ENCODE data around the gene XKRX. TPM values are rescaled to one million over a fixed set of nuclear protein-coding genes. Genes with fewer than 3 reads are reported as not detected.

XKRX gene
- total RNA-seq, 4 donors from 2014 or later = 2.3 to 4.4 (median 3.6) TPM

DNA sequence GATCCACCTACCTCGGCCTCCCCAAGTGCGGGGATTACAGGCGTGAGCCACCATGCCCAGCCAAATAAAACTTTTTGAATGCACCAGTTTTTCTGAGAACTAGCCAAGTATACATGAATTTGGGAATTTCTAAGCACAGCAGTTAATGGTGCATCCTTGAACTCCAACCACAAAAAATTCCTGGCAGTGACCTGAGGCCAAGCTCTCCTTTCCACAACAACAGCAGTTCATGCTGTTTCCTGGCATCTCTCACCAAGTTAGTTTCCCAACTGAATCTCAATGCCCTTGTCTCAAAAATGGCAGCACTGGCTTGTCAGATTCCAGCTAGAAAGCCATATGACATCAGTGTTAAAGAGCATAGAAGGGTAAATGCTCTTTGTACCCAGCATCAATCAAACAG, 15.9 kb upstream of the XKRX start:
- Histone ChIP-seq H3K9me3 (no peaks in the 10 kb centered on the region), H3K27me3 (no peaks in the 10 kb centered on the region), H3K4me3 (no peak overlapping the region), H3K36me3 (no peaks in the 10 kb centered on the region), H3K4me1 (no peaks in the 10 kb centered on the region), H3K27ac (no peak overlapping the region)
- intact Hi-C loops (cut with DNase I) = no loop called here
- WGBS, 2 donors = 95% methylated on average over 3 of the region's 3 CpGs; no CpG with 5 or more reads in 1 of the 2 donors
- DNase-seq = no peak
- TF ChIP-seq, protein P1, sequence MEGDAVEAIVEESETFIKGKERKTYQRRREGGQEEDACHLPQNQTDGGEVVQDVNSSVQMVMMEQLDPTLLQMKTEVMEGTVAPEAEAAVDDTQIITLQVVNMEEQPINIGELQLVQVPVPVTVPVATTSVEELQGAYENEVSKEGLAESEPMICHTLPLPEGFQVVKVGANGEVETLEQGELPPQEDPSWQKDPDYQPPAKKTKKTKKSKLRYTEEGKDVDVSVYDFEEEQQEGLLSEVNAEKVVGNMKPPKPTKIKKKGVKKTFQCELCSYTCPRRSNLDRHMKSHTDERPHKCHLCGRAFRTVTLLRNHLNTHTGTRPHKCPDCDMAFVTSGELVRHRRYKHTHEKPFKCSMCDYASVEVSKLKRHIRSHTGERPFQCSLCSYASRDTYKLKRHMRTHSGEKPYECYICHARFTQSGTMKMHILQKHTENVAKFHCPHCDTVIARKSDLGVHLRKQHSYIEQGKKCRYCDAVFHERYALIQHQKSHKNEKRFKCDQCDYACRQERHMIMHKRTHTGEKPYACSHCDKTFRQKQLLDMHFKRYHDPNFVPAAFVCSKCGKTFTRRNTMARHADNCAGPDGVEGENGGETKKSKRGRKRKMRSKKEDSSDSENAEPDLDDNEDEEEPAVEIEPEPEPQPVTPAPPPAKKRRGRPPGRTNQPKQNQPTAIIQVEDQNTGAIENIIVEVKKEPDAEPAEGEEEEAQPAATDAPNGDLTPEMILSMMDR (IDR thresholded peaks at IDR 0.05) = no peak
- TF ChIP-seq POLR2A (IDR thresholded peaks at IDR 0.05) = no peak

DNA sequence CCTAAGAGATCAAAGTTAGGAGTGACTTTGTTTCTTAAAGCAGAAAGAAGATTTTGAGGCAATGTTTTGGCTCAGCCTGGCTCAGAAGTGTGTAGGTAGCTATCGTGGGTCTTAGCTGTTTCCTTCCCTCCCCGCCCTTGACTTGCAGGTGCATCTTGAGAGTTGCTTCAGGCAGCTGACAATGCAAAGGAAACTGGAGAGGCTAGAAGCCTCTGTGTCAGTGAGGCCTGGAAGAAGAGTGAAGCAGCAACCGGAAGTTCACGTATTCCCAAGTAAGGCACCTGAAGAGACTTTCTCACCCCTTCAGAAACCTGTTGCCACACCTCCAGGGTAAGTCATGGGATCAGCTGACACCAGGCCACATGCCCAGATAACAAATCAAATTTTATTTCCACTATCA, 10.6 kb upstream of the XKRX start:
- intact Hi-C loops (cut with DNase I) = no loop called here

DNA sequence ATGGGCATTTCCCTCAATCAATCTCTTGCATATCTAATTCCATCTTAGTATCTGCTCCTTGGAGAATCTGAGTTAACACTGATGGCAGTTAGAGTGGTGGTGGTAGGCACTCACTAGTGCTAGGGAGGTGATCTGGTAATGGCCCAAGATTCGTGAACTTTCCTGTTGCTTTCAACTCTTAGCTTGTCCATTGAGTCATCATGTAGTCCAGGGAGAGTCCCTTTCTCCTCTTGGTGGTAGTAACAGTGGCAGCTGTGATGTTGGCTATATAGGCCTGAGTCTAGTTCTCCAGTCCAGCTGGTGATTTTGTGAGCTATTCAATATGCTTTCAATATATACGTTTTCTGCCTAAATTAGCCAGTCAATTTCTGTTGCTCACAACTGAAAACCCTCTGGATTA, 7.0 kb upstream of the XKRX start:
- no peak for DNase-seq
- no peak for TF ChIP-seq POLR2A (IDR thresholded peaks at IDR 0.05)
- TF ChIP-seq, protein P1 (IDR thresholded peaks at IDR 0.05) = no peak
- intact Hi-C loops (cut with DNase I) = no loop called here
- H3K36me3 ChIP-seq = no peaks in the 10 kb centered on the region
- no peaks in the 10 kb centered on the region for H3K9me3 ChIP-seq
- H3K27me3 ChIP-seq = no peaks in the 10 kb centered on the region
- WGBS, 2 donors = 71 to 90% methylated on average over 2 of the region's 2 CpGs
- H3K27ac ChIP-seq = no peak overlapping the region
- H3K4me3 ChIP-seq = no peak overlapping the region
- H3K4me1 ChIP-seq = no peaks in the 10 kb centered on the region

More for the DNA sequence above, 10.6 kb upstream of the XKRX start:
- no peaks in the 10 kb centered on the region for H3K36me3 ChIP-seq
- WGBS, 2 donors = 0 to 55% methylated on average over 1 to 4 of the region's 4 CpGs
- H3K4me1 ChIP-seq = no peaks in the 10 kb centered on the region
- no peaks in the 10 kb centered on the region for H3K9me3 ChIP-seq
- H3K4me3 ChIP-seq = no peak overlapping the region
- no peaks in the 10 kb centered on the region for H3K27me3 ChIP-seq
- TF ChIP-seq POLR2A (IDR thresholded peaks at IDR 0.05) = no peak
- TF ChIP-seq, protein P1 (IDR thresholded peaks at IDR 0.05) = no peak
- no peak for DNase-seq
- no peak overlapping the region for H3K27ac ChIP-seq

DNA sequence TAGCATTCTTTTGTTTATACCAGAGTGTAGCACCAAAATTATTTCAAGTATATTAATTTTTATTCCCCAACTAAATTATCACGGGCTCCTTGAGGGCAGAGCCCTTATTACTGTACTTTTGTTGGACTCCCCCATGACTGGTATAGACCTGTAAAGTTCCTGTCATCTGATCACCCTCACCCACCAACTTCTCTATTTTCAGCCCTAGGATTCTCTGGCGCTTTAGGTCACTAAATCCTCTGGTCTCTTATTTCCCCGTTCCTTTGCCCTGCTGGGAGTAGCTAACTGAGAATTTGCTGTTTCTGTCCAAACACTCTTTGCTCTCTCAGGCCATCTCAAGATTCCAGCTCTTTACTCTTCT, 3.2 kb upstream of the XKRX start:
- peaks cover 0 to 6% (median 0%) of the 10 kb centered on the region in 3 donors for H3K4me1 ChIP-seq
- H3K4me3 ChIP-seq = no peak overlapping the region
- H3K27ac ChIP-seq = no peak overlapping the region
- TF ChIP-seq, protein P1 (IDR thresholded peaks at IDR 0.05) = no peak
- TF ChIP-seq POLR2A (IDR thresholded peaks at IDR 0.05) = no peak
- H3K36me3 ChIP-seq = no peaks in the 10 kb centered on the region
- no peaks in the 10 kb centered on the region for H3K9me3 ChIP-seq
- WGBS, 2 donors = 64 to 88% methylated on average over 3 of the region's 3 CpGs
- H3K27me3 ChIP-seq = no peaks in the 10 kb centered on the region
- no peak for DNase-seq
- intact Hi-C loops (cut with DNase I) = no loop called here

DNA sequence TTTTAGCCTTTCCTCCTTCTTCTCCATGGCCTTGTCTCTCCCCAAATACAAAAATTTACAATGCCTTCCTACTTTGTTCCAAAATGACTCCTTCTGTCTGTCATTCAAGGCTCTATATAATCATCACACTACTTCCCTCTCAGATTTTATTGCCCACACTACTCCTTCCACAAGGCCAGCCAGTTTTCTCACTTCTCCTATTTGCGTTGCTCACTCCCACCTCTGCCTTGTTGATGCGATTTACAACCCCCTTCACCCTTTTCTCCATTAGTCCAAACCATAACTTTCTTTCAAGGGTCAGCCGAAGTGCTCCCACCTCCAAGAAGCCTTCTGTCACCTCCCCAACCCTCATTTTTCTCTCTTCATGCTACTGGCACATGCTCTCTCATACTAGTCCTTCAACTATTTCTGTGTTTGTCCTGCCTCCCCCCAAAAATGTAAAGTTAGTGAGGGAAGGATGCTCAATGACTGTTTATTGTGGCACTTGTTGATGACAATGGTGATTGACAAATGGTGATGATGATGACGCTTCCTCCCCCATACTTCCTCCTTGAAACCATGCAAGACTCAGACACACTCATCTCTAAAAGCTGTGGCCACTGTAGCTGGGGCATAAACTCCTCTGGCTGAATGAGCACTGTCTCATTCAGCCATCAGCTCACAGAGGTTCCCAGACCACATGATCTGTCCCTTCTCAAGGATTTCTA, 2.7 kb upstream of the XKRX start:
- Histone ChIP-seq H3K36me3 (no peaks in the 10 kb centered on the region), H3K4me1 (peaks cover 0 to 6% (median 0%) of the 10 kb centered on the region in 3 donors), H3K27ac (no peak overlapping the region), H3K9me3 (no peaks in the 10 kb centered on the region), H3K4me3 (no peak overlapping the region), H3K27me3 (no peaks in the 10 kb centered on the region)
- intact Hi-C loops (cut with DNase I) = no loop called here
- no peak for DNase-seq
- TF ChIP-seq, protein P1 (IDR thresholded peaks at IDR 0.05) = no peak
- WGBS, 2 donors = 73 to 95% methylated on average over 4 of the region's 4 CpGs
